H9 (cell line): ENCODE data around the gene TGFBR2. TPM values are rescaled to one million over a fixed set of nuclear protein-coding genes. Genes with fewer than 3 reads are reported as not detected.

Source experiments
- DNase-seq: peaks from one replicate; pipeline ENCODE4 v3.0.0-alpha.2; 2017
- H2AFZ ChIP-seq: one replicate; pipeline ENCODE4 v1.6.1; 2013; ENCODE audit warnings: mild to moderate bottlenecking, low read length, control low read depth, moderate library complexity
- H2AK5ac ChIP-seq: 2 replicates; pipeline ENCODE4 v1.6.1; 2013; ENCODE audit warnings: low read length, control low read depth, mixed read lengths; ENCODE audit not compliant: insufficient read length
- H2BK120ac ChIP-seq: one replicate; pipeline ENCODE4 v1.6.1; 2013; ENCODE audit warnings: low read depth, mild to moderate bottlenecking, low read length, control low read depth, inconsistent platforms; ENCODE audit not compliant: poor library complexity, severe bottlenecking
- H2BK12ac ChIP-seq: 2 replicates; pipeline ENCODE4 v1.6.1; 2013; ENCODE audit warnings: low read length, control low read depth, mixed read lengths, low read depth; ENCODE audit not compliant: insufficient read length
- H2BK15ac ChIP-seq: 2 replicates; pipeline ENCODE4 v1.6.1; 2013; ENCODE audit warnings: low read depth, low read length, control low read depth
- H2BK20ac ChIP-seq: one replicate; pipeline ENCODE4 v1.6.1; 2013; ENCODE audit warnings: low read depth, mild to moderate bottlenecking, low read length, control low read depth, inconsistent platforms; ENCODE audit not compliant: poor library complexity, severe bottlenecking
- H2BK5ac ChIP-seq: 2 replicates; pipeline ENCODE4 v1.6.1; 2013; ENCODE audit warnings: low read length, control low read depth, mixed read lengths; ENCODE audit not compliant: insufficient read length
- H3K14ac ChIP-seq: 2 replicates; pipeline ENCODE4 v1.6.1; 2013; ENCODE audit warnings: low read length, control low read depth; ENCODE audit not compliant: insufficient read depth
- H3K18ac ChIP-seq: 2 replicates; pipeline ENCODE4 v1.6.1; 2013; ENCODE audit warnings: low read depth, mild to moderate bottlenecking, mixed read lengths, low read length, control low read depth; ENCODE audit not compliant: insufficient read length
- H3K23ac ChIP-seq: 2 replicates; pipeline ENCODE4 v1.6.1; 2013; ENCODE audit warnings: low read length, control low read depth, mixed read lengths, low read depth; ENCODE audit not compliant: insufficient read length
- H3K23me2 ChIP-seq: 2 replicates; pipeline ENCODE4 v1.6.1; 2013; ENCODE audit warnings: low read depth, mild to moderate bottlenecking, mixed read lengths, low read length, control low read depth; ENCODE audit not compliant: insufficient read length, poor library complexity, severe bottlenecking
- H3K27ac ChIP-seq: 2 replicates; pipeline ENCODE4 v1.5.1; 2013; ENCODE audit warnings: low read length, control low read depth, mixed read lengths, low read depth; ENCODE audit not compliant: insufficient read length
- H3K27me3 ChIP-seq: 2 replicates; pipeline ENCODE4 v1.6.1; 2013; ENCODE audit warnings: low read length, control low read depth, inconsistent platforms; ENCODE audit not compliant: insufficient read depth
- H3K4ac ChIP-seq: 2 replicates; pipeline ENCODE4 v1.6.1; 2013; ENCODE audit warnings: low read depth, mild to moderate bottlenecking, control low read depth, inconsistent platforms, low read length, moderate library complexity
- H3K4me1 ChIP-seq: 2 replicates; pipeline ENCODE4 v1.6.1; 2013; ENCODE audit warnings: low read length, control low read depth, inconsistent platforms; ENCODE audit not compliant: insufficient read depth
- H3K4me2 ChIP-seq: 2 replicates; pipeline ENCODE4 v1.6.1; 2013; ENCODE audit warnings: low read length, control low read depth, mixed read lengths; ENCODE audit not compliant: insufficient read length, insufficient read depth
- H3K56ac ChIP-seq: 2 replicates; pipeline ENCODE4 v1.6.1; 2013; ENCODE audit warnings: low read depth, mild to moderate bottlenecking, mixed read lengths, low read length, control low read depth; ENCODE audit not compliant: insufficient read length
- H3K79me1 ChIP-seq: 2 replicates; pipeline ENCODE4 v1.6.1; 2013; ENCODE audit warnings: low read depth, mild to moderate bottlenecking, moderate library complexity, low read length, control low read depth, inconsistent platforms; ENCODE audit not compliant: insufficient read depth, poor library complexity, severe bottlenecking
- H3K79me2 ChIP-seq: 2 replicates; pipeline ENCODE4 v1.6.1; 2013; ENCODE audit warnings: low read length, control low read depth, inconsistent platforms; ENCODE audit not compliant: insufficient read depth
- H3K9ac ChIP-seq: 2 replicates; pipeline ENCODE4 v1.6.1; 2013; ENCODE audit warnings: low read length, control low read depth, mixed read lengths; ENCODE audit not compliant: insufficient read length; ENCODE audit errors: extremely low read depth
- H3K9me3 ChIP-seq: one replicate; pipeline ENCODE4 v1.6.1; 2013; ENCODE audit warnings: low read depth, low read length, inconsistent platforms; ENCODE audit not compliant: control insufficient read depth
- H3T11ph ChIP-seq: one replicate; pipeline ENCODE4 v1.6.1; 2013; ENCODE audit warnings: mild to moderate bottlenecking, low read length, control low read depth, inconsistent platforms
- H4K20me1 ChIP-seq: one replicate; pipeline ENCODE4 v1.6.1; 2013; ENCODE audit not compliant: control insufficient read depth, insufficient read length, insufficient read depth
- H4K5ac ChIP-seq: 2 replicates; pipeline ENCODE4 v1.6.1; 2013; ENCODE audit warnings: low read depth, mild to moderate bottlenecking, mixed read lengths, low read length, control low read depth; ENCODE audit not compliant: insufficient read length
- H4K8ac ChIP-seq: replicated peaks from 2 replicates; pipeline ENCODE4 v1.6.1; 2013; ENCODE audit warnings: low read length, control low read depth, mixed read lengths, low read depth; ENCODE audit not compliant: insufficient read length
- H4K91ac ChIP-seq: 2 replicates; pipeline ENCODE4 v1.6.1; 2013; ENCODE audit warnings: low read depth, mild to moderate bottlenecking, moderate library complexity, mixed read lengths, low read length, control low read depth; ENCODE audit not compliant: insufficient read length
- H3K27ac Mint-ChIP-seq, 3 experiments: 2 replicates in 2 of 3; 3 replicates in 1 of 3; pipeline ENCODE4 v1.8.0; 2020 to 2021; ENCODE audit warnings: mixed read lengths in 3 of 3, mild to moderate bottlenecking in 1 of 3, moderate library complexity in 1 of 3
- H3K27me3 Mint-ChIP-seq: 2 replicates; pipeline ENCODE4 v1.8.0; 2021; ENCODE audit warnings: low read depth, mild to moderate bottlenecking, moderate library complexity, mixed read lengths
- H3K36me3 Mint-ChIP-seq, 3 experiments: 2 replicates in 2 of 3; 3 replicates in 1 of 3; pipeline ENCODE4 v1.8.0; 2020 to 2021; ENCODE audit warnings: low read depth in 3 of 3, mixed read lengths in 3 of 3; ENCODE audit not compliant: insufficient read depth in 1 of 3
- H3K4me1 Mint-ChIP-seq, 2 experiments: 2 replicates each; pipeline ENCODE4 v1.8.0; 2020; ENCODE audit warnings: mixed read lengths in 2 of 2
- H3K4me3 Mint-ChIP-seq, 2 experiments: 2 replicates in 1 of 2; 3 replicates in 1 of 2; pipeline ENCODE4 v1.8.0; 2020 to 2021; ENCODE audit warnings: mild to moderate bottlenecking in 2 of 2, mixed read lengths in 2 of 2, moderate library complexity in 1 of 2
- H3K9me3 Mint-ChIP-seq, 2 experiments: 2 replicates in 1 of 2; 3 replicates in 1 of 2; pipeline ENCODE4 v1.8.0; 2020; ENCODE audit warnings: mild to moderate bottlenecking in 2 of 2, mixed read lengths in 2 of 2, moderate library complexity in 1 of 2
- WGBS: extraction: QIAGEN DNeasy Blood & Tissue Kit; methylation state at CpG from one replicate; pipeline ENCODE4 v1.1.7; 2013; ENCODE audit warnings: missing lambda C conversion rate, low lambda C conversion rate, mixed read lengths; ENCODE audit not compliant: insufficient read length; ENCODE audit errors: extremely low coverage; 5-methylcytosine and 5-hydroxymethylcytosine counted together
- total RNA-seq: library from RNA; stranded (reverse); gene quantifications from 2 replicates; pipeline ENCODE4 v1.2.1, GENCODE V29; 2021
- TF ChIP-seq, protein P1 (sequence below): fragments of 200-600 bp; sonication (generic); conservative IDR thresholded peaks from 3 replicates; pipeline ENCODE4 v1.8.0; 2021; ENCODE audit warnings: antibody characterized with exemption, mild to moderate bottlenecking

TGFBR2 gene
- total RNA-seq, 1 experiment from 2014 or later: 10.6 TPM

DNA sequence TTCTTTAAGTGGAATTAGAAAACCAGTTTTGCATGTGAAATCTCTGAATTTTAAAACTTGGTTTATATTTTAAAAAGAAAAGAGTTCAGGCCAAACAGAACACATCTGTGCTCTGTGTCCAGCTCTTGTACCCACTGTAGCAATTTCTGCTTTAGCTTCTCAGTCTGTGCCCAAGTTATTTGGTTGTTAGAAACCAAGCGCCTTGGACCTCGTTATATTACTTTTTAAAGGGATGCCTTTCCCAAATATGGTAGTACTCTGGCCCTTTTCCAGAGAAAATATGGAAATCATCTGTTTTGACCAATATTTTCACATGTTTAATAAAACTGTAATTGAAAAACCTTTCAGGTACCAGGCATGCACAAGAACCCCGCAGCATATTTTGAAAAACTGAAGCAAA, 27.3 kb downstream of the TGFBR2 start:
- H4K91ac ChIP-seq: no peak overlapping the region
- H3K27me3 ChIP-seq: no peaks in the 10 kb centered on the region
- no peak overlapping the region for H3K4me3 Mint-ChIP-seq
- H2AFZ ChIP-seq: no peak overlapping the region
- no peaks in the 10 kb centered on the region for H3K9me3 ChIP-seq
- no peak overlapping the region for H4K8ac ChIP-seq
- H3K4ac ChIP-seq: no peak overlapping the region
- H4K5ac ChIP-seq: no peak overlapping the region
- peaks cover 14 to 19% (median 18%) of the 10 kb centered on the region in 3 experiments for H3K36me3 Mint-ChIP-seq
- H2BK20ac ChIP-seq: no peak overlapping the region
- no peaks in the 10 kb centered on the region for H3K9me3 Mint-ChIP-seq
- no peak overlapping the region for H3K56ac ChIP-seq
- no peak overlapping the region for H3K27ac Mint-ChIP-seq
- no peaks in the 10 kb centered on the region for H3K23me2 ChIP-seq
- H2BK15ac ChIP-seq: no peak overlapping the region
- peaks cover 5% of the 10 kb centered on the region for H3K4me1 ChIP-seq
- H3T11ph ChIP-seq: no peak overlapping the region
- no peak overlapping the region for H2BK12ac ChIP-seq
- H2AK5ac ChIP-seq: no peak overlapping the region
- no peaks in the 10 kb centered on the region for H3K27me3 Mint-ChIP-seq
- no peak overlapping the region for H3K9ac ChIP-seq
- no peak for DNase-seq
- H3K79me1 ChIP-seq: no peaks in the 10 kb centered on the region
- no peak overlapping the region for H3K27ac ChIP-seq
- no peaks in the 10 kb centered on the region for H4K20me1 ChIP-seq
- H2BK5ac ChIP-seq: no peak overlapping the region
- peaks cover 16% of the 10 kb centered on the region; the same call in 1 of the 2 replicates for H3K79me2 ChIP-seq
- no peak overlapping the region for H3K14ac ChIP-seq
- H3K4me2 ChIP-seq: no peak overlapping the region
- H2BK120ac ChIP-seq: no peak overlapping the region
- no peak overlapping the region for H3K18ac ChIP-seq
- H3K4me1 Mint-ChIP-seq: peaks cover 38 to 44% of the 10 kb centered on the region in 2 experiments
- WGBS: no CpG with 5 or more reads among the region's 3 CpGs
- H3K23ac ChIP-seq: no peak overlapping the region
- TF ChIP-seq, protein P1, sequence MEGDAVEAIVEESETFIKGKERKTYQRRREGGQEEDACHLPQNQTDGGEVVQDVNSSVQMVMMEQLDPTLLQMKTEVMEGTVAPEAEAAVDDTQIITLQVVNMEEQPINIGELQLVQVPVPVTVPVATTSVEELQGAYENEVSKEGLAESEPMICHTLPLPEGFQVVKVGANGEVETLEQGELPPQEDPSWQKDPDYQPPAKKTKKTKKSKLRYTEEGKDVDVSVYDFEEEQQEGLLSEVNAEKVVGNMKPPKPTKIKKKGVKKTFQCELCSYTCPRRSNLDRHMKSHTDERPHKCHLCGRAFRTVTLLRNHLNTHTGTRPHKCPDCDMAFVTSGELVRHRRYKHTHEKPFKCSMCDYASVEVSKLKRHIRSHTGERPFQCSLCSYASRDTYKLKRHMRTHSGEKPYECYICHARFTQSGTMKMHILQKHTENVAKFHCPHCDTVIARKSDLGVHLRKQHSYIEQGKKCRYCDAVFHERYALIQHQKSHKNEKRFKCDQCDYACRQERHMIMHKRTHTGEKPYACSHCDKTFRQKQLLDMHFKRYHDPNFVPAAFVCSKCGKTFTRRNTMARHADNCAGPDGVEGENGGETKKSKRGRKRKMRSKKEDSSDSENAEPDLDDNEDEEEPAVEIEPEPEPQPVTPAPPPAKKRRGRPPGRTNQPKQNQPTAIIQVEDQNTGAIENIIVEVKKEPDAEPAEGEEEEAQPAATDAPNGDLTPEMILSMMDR: no peak
